Hepatocyte (in vitro differentiated cells): ENCODE measurements around the gene SPAG6.

Source experiments
- EZH2 ChIP-seq: fragments of 200-600 bp; sonication (generic); IDR thresholded peaks from 2 replicates; pipeline ENCODE4 v1.6.1; 2016; ENCODE audit warnings: antibody characterized with exemption, mild to moderate bottlenecking, borderline replicate concordance
- EZH2phosphoT487 ChIP-seq: fragments of 200-600 bp; sonication (generic); IDR thresholded peaks from one replicate; pipeline ENCODE4 v1.6.1; 2018; ENCODE audit warnings: antibody characterized with exemption, mild to moderate bottlenecking, low read depth, moderate library complexity; ENCODE audit not compliant: unreplicated experiment, severe bottlenecking
- TF ChIP-seq, protein P1 (sequence below): fragments of 200-600 bp; sonication (generic); IDR thresholded peaks from 2 replicates; pipeline ENCODE4 v1.5.1; 2016; ENCODE audit warnings: antibody characterized with exemption, mild to moderate bottlenecking; ENCODE audit not compliant: poor library complexity

- TF ChIP-seq, protein P1, sequence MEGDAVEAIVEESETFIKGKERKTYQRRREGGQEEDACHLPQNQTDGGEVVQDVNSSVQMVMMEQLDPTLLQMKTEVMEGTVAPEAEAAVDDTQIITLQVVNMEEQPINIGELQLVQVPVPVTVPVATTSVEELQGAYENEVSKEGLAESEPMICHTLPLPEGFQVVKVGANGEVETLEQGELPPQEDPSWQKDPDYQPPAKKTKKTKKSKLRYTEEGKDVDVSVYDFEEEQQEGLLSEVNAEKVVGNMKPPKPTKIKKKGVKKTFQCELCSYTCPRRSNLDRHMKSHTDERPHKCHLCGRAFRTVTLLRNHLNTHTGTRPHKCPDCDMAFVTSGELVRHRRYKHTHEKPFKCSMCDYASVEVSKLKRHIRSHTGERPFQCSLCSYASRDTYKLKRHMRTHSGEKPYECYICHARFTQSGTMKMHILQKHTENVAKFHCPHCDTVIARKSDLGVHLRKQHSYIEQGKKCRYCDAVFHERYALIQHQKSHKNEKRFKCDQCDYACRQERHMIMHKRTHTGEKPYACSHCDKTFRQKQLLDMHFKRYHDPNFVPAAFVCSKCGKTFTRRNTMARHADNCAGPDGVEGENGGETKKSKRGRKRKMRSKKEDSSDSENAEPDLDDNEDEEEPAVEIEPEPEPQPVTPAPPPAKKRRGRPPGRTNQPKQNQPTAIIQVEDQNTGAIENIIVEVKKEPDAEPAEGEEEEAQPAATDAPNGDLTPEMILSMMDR: no peak
- TF ChIP-seq EZH2: no peak
- TF ChIP-seq EZH2phosphoT487: no peak
These were observed 41.8 kb upstream of the SPAG6 start for GRCh38 chr10:22303461-22303860.
